HEK293T (cell line): ENCODE data around the gene PXDN.

Experiments
- CTCF ChIA-PET: fragments of 350-600 bp; formaldehyde crosslinking; extraction: SDS; loops from one replicate; lab custom pipeline; 2021; ENCODE audit warnings: antibody characterized with exemption, inconsistent platforms; lab: Yijun Ruan, JAX
- POLR2A ChIA-PET: fragments of 350-600 bp; formaldehyde crosslinking; extraction: SDS; loops from one replicate; lab custom pipeline; 2020; ENCODE audit warnings: antibody characterized with exemption, inconsistent platforms; lab: Yijun Ruan, JAX
- DNase-seq: peaks from one replicate; pipeline ENCODE4 v3.0.0; 2012; ENCODE audit warnings: mixed read lengths; ENCODE audit errors: extremely low spot score
- ARNT ChIP-seq: fragments of 450-650 bp; IDR thresholded peaks from 2 replicates; pipeline ENCODE4 v1.6.1; 2017; ENCODE audit warnings: mild to moderate bottlenecking
- BHLHE40 ChIP-seq: fragments of 450-650 bp; IDR thresholded peaks from 2 replicates; pipeline ENCODE4 v1.6.1; 2016; ENCODE audit warnings: mild to moderate bottlenecking, moderate library complexity, borderline replicate concordance
- CTBP1 ChIP-seq: fragments of 450-650 bp; IDR thresholded peaks from 2 replicates; pipeline ENCODE4 v1.6.1; 2016; ENCODE audit warnings: borderline replicate concordance
- ELF4 ChIP-seq: fragments of 450-650 bp; IDR thresholded peaks from 2 replicates; pipeline ENCODE4 v1.6.1; 2017; ENCODE audit warnings: antibody characterized with exemption
- FOXA1 ChIP-seq: fragments of 450-650 bp; IDR thresholded peaks from 2 replicates; pipeline ENCODE4 v1.6.1; 2016; ENCODE audit warnings: mild to moderate bottlenecking
- FOXK2 ChIP-seq: fragments of 450-650 bp; IDR thresholded peaks from 2 replicates; pipeline ENCODE4 v1.6.1; 2016; ENCODE audit warnings: mild to moderate bottlenecking
- FOXM1 ChIP-seq: fragments of 450-650 bp; IDR thresholded peaks from 2 replicates; pipeline ENCODE4 v1.6.1; 2017; ENCODE audit warnings: mild to moderate bottlenecking, borderline replicate concordance
- HDGF ChIP-seq: fragments of 450-650 bp; IDR thresholded peaks from 2 replicates; pipeline ENCODE4 v1.6.1; 2017; ENCODE audit warnings: antibody characterized with exemption, borderline replicate concordance
- L3MBTL2 ChIP-seq: fragments of 450-650 bp; conservative IDR thresholded peaks from 2 replicates; pipeline ENCODE4 v1.6.1; 2016; ENCODE audit warnings: mild to moderate bottlenecking
- LEF1 ChIP-seq: fragments of 450-650 bp; IDR thresholded peaks from 2 replicates; pipeline ENCODE4 v1.6.1; 2017; ENCODE audit warnings: mild to moderate bottlenecking, borderline replicate concordance
- NFRKB ChIP-seq: fragments of 450-650 bp; IDR thresholded peaks from 2 replicates; pipeline ENCODE4 v1.6.1; 2016; ENCODE audit warnings: mild to moderate bottlenecking, moderate library complexity
- PKNOX1 ChIP-seq: fragments of 450-650 bp; IDR thresholded peaks from 2 replicates; pipeline ENCODE4 v1.6.1; 2016
- SP1 ChIP-seq: fragments of 450-650 bp; IDR thresholded peaks from 2 replicates; pipeline ENCODE4 v1.6.1; 2017
- SUZ12 ChIP-seq: fragments of 450-650 bp; IDR thresholded peaks from 2 replicates; pipeline ENCODE4 v1.6.1; 2016; ENCODE audit warnings: mild to moderate bottlenecking
- TARDBP ChIP-seq: fragments of 450-650 bp; IDR thresholded peaks from 2 replicates; pipeline ENCODE4 v1.6.1; 2016
- ZNF384 ChIP-seq: fragments of 450-650 bp; IDR thresholded peaks from 2 replicates; pipeline ENCODE4 v1.6.1; 2016

PXDN gene

GRCh38 chr2:1602278-1603010 lies 141.9 kb downstream of the PXDN start:
- POLR2A ChIA-PET: no interaction called here
- TF ChIP-seq ARNT: no peak
- TF ChIP-seq HDGF: no peak
- no peak for DNase-seq
- CTCF ChIA-PET: no interaction called here

- ChIA-PET POLR2A (no interaction called here), CTCF (no interaction called here)
- DNase-seq: no peak
- TF ChIP-seq FOXK2 (no peak), FOXM1 (no peak), CTBP1 (no peak), LEF1 (no peak), TARDBP (no peak), HDGF (no peak), SUZ12 (no peak), BHLHE40 (no peak), ZNF384 (no peak), ARNT (no peak), ELF4 (no peak), NFRKB (no peak), FOXA1 (no peak), L3MBTL2 (no peak)
These were observed 142.6 kb downstream of the PXDN start for GRCh38 chr2:1601471-1602277.

GRCh38 chr2:1601067-1601412 lies 143.3 kb downstream of the PXDN start:
- no peak for TF ChIP-seq ZNF384
- no peak for TF ChIP-seq ELF4
- no peak for TF ChIP-seq HDGF
- TF ChIP-seq LEF1: no peak
- TF ChIP-seq FOXK2: no peak
- no peak for TF ChIP-seq CTBP1
- TF ChIP-seq SP1: no peak
- TF ChIP-seq BHLHE40: no peak
- TF ChIP-seq L3MBTL2: no peak
- TF ChIP-seq TARDBP: no peak
- TF ChIP-seq SUZ12: no peak
- TF ChIP-seq FOXA1: no peak
- no peak for TF ChIP-seq PKNOX1
- no peak for TF ChIP-seq FOXM1
- CTCF ChIA-PET: no interaction called here
- POLR2A ChIA-PET: no interaction called here
- DNase-seq: no peak

- ChIA-PET CTCF (no interaction called here), POLR2A (no interaction called here)
- DNase-seq: no peak
- no peak for TF ChIP-seq LEF1
- TF ChIP-seq ARNT: no peak
These were observed 143.9 kb downstream of the PXDN start for GRCh38 chr2:1600191-1601066.

GRCh38 chr2:1599301-1600085 lies 144.8 kb downstream of the PXDN start:
- no peak for DNase-seq
- POLR2A ChIA-PET: no interaction called here
- TF ChIP-seq FOXA1 (no peak), PKNOX1 (no peak), ELF4 (no peak), FOXK2 (no peak), BHLHE40 (no peak), ARNT (no peak)
- CTCF ChIA-PET: no interaction called here

- DNase-seq: no peak
- CTCF ChIA-PET: no interaction called here
- TF ChIP-seq TARDBP (no peak), ZNF384 (no peak), LEF1 (no peak), ARNT (no peak), FOXM1 (no peak), BHLHE40 (no peak), SP1 (no peak), FOXA1 (no peak)
- POLR2A ChIA-PET: no interaction called here
These were observed 145.5 kb downstream of the PXDN start for GRCh38 chr2:1598800-1599199.
